ENCODE data around the gene MINDY1. TPM values are rescaled to one million over a fixed set of nuclear protein-coding genes. Genes with fewer than 3 reads are reported as not detected.
A peak's percentile ranks its signal among the peaks of the same experiment; 100 is the strongest.

MINDY1 gene
- total and polyA plus RNA-seq, 9 of the 15 experiments (the other 6 are each of a cell fraction or from before 2014, with no cell fraction given), result 0.49 to 11.0 (median 6.0) TPM

DNA sequence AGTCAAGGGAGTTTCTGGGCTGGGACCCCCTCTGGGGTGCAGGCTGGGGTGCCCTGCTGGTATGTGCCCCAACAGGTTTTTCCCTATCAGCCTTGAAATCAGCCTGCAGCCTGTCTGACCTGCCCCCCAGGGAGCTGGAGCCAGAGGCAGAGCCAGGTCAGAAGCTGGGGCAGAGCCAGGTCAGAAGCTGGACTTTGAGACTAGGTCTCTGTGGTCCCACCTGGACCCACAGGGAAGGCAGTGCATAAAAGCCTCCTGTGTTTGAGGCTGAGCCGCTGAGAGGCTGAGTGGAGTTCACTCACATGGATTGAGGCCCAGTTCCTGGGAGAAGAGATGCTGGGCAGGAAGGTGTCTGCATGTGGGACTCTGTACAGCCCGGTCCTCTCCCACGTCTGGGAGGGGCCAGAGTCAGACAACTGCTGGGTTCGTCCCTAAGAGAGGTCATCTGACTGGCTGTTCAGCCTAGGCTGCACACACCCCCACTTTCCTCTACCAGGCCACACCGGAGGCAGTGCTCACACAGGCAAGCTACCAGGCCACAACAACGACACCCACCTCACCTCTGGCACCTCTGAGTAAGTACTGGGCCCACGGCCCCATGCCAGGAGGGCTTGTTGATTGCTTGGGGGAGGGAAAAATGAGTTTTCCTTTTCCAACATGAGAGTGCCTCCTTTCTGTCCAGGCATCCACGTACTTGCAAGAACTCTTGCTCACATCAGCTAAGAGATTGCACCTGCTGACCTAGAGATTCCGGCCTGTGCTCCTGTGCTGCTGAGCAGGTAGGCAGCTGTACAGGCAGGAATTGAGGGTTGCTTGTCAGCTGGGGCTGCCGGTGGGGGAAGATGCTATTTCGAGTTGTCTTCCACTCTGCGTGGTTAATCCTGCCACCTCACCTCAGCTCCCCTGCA is 24.6 kb downstream of the MINDY1 start, which contains the start of gene ANXA9 (continued):
- TF ChIP-seq, protein P1, sequence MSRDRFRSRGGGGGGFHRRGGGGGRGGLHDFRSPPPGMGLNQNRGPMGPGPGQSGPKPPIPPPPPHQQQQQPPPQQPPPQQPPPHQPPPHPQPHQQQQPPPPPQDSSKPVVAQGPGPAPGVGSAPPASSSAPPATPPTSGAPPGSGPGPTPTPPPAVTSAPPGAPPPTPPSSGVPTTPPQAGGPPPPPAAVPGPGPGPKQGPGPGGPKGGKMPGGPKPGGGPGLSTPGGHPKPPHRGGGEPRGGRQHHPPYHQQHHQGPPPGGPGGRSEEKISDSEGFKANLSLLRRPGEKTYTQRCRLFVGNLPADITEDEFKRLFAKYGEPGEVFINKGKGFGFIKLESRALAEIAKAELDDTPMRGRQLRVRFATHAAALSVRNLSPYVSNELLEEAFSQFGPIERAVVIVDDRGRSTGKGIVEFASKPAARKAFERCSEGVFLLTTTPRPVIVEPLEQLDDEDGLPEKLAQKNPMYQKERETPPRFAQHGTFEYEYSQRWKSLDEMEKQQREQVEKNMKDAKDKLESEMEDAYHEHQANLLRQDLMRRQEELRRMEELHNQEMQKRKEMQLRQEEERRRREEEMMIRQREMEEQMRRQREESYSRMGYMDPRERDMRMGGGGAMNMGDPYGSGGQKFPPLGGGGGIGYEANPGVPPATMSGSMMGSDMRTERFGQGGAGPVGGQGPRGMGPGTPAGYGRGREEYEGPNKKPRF (IDR thresholded peaks at IDR 0.05; ENCODE audit: low read depth, low read length), result no peak
- peak; percentile 29; the same call in 1 of the 2 replicates for TF ChIP-seq JUND (IDR thresholded peaks at IDR 0.05; ENCODE audit: borderline replicate concordance, low read depth, low read length)
- TF ChIP-seq JUND (tag; IDR thresholded peaks at IDR 0.05; ENCODE audit: borderline replicate concordance, low read depth, low read length), result no peak
- TF ChIP-seq L3MBTL2 (IDR thresholded peaks at IDR 0.05), result peak; percentile 61; the same call in 1 of the 2 replicates
- no peak for TF ChIP-seq ZNF561 (CRISPR knock-in tag; conservative IDR thresholded peaks at IDR 0.05)
- TF ChIP-seq MAZ (CRISPR knock-in tag; conservative IDR thresholded peaks at IDR 0.05 in 1 of 2, IDR thresholded peaks at IDR 0.05 in 1 of 2), result 0 out of 4 replicates have a peak, but pooled peaks of 1 of the 2 experiments have one; percentile 28
- no peak for TF ChIP-seq CAMTA2 (CRISPR knock-in tag; conservative IDR thresholded peaks at IDR 0.05)
- TF ChIP-seq FOXP1 (CRISPR knock-in tag; IDR thresholded peaks at IDR 0.05), result 0 out of 2 replicates have a peak, but pooled peaks have one; percentile 19
- no peak for TF ChIP-seq HMGN3 (IDR thresholded peaks at IDR 0.05; ENCODE audit: borderline replicate concordance, extremely low read depth, insufficient read length, low read depth, low read length)
- TF ChIP-seq, protein P2, sequence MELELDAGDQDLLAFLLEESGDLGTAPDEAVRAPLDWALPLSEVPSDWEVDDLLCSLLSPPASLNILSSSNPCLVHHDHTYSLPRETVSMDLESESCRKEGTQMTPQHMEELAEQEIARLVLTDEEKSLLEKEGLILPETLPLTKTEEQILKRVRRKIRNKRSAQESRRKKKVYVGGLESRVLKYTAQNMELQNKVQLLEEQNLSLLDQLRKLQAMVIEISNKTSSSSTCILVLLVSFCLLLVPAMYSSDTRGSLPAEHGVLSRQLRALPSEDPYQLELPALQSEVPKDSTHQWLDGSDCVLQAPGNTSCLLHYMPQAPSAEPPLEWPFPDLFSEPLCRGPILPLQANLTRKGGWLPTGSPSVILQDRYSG (tag; conservative IDR thresholded peaks at IDR 0.05; ENCODE audit: low read depth), result 0 out of 2 replicates have a peak, but pooled peaks have one; percentile 27
- peak; percentile 15; the same call in 1 of the 2 replicates for TF ChIP-seq ESRRA (IDR thresholded peaks at IDR 0.05; ENCODE audit: borderline replicate concordance, low read depth)
- TF ChIP-seq FOXJ3 (CRISPR knock-in tag; IDR thresholded peaks at IDR 0.05), result no peak
- TF ChIP-seq POLR2B (IDR thresholded peaks at IDR 0.05; ENCODE audit: low read depth, partially characterized antibody), result no peak
- TF ChIP-seq ZC3H8 (IDR thresholded peaks at IDR 0.05), result no peak
- no peak for TF ChIP-seq NR2C2 (CRISPR knock-in tag; IDR thresholded peaks at IDR 0.05)
- peak; percentile 69 for TF ChIP-seq NR2C2 (tag; IDR thresholded peaks at IDR 0.05)
- peak; percentile 39; the same call in 1 of the 2 replicates for TF ChIP-seq ZFX (CRISPR knock-in tag; IDR thresholded peaks at IDR 0.05)
- no peak for TF ChIP-seq NFE2 (IDR thresholded peaks at IDR 0.05; ENCODE audit: low read depth)
- TF ChIP-seq, protein P3, sequence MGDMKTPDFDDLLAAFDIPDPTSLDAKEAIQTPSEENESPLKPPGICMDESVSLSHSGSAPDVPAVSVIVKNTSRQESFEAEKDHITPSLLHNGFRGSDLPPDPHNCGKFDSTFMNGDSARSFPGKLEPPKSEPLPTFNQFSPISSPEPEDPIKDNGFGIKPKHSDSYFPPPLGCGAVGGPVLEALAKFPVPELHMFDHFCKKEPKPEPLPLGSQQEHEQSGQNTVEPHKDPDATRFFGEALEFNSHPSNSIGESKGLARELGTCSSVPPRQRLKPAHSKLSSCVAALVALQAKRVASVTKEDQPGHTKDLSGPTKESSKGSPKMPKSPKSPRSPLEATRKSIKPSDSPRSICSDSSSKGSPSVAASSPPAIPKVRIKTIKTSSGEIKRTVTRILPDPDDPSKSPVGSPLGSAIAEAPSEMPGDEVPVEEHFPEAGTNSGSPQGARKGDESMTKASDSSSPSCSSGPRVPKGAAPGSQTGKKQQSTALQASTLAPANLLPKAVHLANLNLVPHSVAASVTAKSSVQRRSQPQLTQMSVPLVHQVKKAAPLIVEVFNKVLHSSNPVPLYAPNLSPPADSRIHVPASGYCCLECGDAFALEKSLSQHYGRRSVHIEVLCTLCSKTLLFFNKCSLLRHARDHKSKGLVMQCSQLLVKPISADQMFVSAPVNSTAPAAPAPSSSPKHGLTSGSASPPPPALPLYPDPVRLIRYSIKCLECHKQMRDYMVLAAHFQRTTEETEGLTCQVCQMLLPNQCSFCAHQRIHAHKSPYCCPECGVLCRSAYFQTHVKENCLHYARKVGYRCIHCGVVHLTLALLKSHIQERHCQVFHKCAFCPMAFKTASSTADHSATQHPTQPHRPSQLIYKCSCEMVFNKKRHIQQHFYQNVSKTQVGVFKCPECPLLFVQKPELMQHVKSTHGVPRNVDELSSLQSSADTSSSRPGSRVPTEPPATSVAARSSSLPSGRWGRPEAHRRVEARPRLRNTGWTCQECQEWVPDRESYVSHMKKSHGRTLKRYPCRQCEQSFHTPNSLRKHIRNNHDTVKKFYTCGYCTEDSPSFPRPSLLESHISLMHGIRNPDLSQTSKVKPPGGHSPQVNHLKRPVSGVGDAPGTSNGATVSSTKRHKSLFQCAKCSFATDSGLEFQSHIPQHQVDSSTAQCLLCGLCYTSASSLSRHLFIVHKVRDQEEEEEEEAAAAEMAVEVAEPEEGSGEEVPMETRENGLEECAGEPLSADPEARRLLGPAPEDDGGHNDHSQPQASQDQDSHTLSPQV (IDR thresholded peaks at IDR 0.05), result peak; percentile 66; the same call in 1 of the 2 replicates

Data from K562 (cell line).